ENCODE results near the gene FBXW8.

FBXW8 gene

DNA sequence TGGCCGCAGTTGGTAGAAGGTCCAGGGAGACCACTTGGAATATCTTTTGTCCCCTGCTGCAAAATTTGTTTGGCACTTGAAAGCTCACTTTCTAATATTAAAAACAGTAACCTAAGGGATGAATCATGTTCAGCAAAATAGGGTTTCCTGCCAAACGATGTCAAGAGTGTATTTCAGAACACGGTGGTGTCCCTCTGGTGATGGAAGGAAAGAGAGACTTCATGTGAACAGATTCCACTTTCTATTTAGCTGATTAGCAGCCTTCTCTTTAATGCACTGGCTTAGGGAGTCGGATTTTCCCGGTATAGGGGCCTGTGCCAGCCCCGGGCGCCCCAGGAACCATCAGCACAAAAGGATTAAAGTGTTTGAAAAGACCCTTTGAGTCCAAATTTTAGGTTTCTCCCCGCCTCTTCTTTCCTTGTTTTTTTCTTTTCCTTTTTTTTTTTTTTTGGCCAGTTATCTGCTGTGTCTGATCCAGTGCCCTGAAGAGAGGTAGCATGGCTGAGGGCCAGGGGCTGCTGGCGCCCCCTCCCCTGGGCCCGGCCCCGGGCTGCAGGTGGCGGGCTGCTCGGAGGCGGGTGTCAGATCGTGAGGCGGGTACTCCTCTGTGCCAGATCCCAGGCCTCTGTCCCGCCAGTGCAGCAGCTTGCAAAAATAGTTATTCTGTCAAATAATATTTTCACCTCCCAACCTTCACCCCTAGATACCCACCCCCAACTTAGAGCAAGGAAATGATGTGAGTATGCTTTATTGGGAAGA, 100.1 kb downstream of the FBXW8 start:
- DNase-seq (ENCODE audit: extremely low read depth, low read depth) = no peak
- TF ChIP-seq, protein P1, sequence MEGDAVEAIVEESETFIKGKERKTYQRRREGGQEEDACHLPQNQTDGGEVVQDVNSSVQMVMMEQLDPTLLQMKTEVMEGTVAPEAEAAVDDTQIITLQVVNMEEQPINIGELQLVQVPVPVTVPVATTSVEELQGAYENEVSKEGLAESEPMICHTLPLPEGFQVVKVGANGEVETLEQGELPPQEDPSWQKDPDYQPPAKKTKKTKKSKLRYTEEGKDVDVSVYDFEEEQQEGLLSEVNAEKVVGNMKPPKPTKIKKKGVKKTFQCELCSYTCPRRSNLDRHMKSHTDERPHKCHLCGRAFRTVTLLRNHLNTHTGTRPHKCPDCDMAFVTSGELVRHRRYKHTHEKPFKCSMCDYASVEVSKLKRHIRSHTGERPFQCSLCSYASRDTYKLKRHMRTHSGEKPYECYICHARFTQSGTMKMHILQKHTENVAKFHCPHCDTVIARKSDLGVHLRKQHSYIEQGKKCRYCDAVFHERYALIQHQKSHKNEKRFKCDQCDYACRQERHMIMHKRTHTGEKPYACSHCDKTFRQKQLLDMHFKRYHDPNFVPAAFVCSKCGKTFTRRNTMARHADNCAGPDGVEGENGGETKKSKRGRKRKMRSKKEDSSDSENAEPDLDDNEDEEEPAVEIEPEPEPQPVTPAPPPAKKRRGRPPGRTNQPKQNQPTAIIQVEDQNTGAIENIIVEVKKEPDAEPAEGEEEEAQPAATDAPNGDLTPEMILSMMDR (IDR thresholded peaks at IDR 0.05; ENCODE audit: low read depth, low read length) = no peak

- DNase-seq (ENCODE audit: extremely low read depth, low read depth) = no peak
- TF ChIP-seq, protein P1 (IDR thresholded peaks at IDR 0.05; ENCODE audit: low read depth, low read length) = no peak
Measured at GRCh38 chr12:117011988-117012805, 101.4 kb downstream of the FBXW8 start.

DNA sequence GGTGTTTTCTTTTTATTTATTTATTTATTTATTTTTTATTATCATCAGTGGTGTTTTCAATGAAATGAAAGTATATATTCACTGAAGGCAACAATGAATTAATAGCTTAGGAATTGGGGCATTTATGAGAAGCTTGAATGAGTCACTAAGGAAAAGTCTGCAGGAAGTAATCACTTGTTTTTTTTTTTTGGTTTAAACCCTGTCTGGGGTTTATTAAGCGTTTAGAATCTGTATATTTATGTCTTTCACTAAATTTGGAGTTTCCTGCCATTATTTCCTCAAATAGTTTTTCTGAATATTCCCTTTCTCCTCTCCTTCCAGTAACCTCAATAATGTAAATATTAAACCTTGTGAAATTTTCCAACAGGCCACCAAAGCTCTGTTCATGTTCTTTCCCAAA, 103.0 kb downstream of the FBXW8 start:
- TF ChIP-seq, protein P1 (IDR thresholded peaks at IDR 0.05; ENCODE audit: low read depth, low read length) = no peak
- DNase-seq (ENCODE audit: extremely low read depth, low read depth) = no peak

- DNase-seq (ENCODE audit: extremely low read depth, low read depth) = no peak
- TF ChIP-seq, protein P1 (IDR thresholded peaks at IDR 0.05; ENCODE audit: low read depth, low read length) = no peak
Measured at GRCh38 chr12:117014342-117014887, 103.7 kb downstream of the FBXW8 start.

GRCh38 chr12:117015811-117016210, 105.1 kb downstream of the FBXW8 start:
- TF ChIP-seq, protein P1 (IDR thresholded peaks at IDR 0.05; ENCODE audit: low read depth, low read length) = no peak
- no peak for DNase-seq (ENCODE audit: extremely low read depth, low read depth)

DNA sequence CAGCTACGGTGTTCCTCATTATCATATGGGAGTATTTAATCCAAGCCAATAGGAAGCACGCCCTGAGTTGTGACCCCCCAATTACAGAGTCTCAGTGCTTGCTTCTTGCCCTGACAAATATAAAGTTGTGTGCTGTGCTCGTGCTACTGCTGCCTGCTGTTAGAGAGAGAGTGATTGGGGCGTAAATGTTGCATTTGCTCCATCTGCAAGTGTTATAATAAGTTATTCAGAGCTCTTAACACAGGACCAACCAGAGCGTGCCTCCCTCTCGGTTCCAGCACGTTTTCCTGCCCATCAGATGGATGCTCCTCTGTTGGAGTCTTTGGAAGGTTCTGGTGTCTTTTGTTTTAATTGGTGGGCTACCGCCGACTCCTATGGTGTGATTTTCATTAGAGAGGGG, 107.1 kb downstream of the FBXW8 start:
- no peak for DNase-seq (ENCODE audit: extremely low read depth, low read depth)
- TF ChIP-seq, protein P1 (IDR thresholded peaks at IDR 0.05; ENCODE audit: low read depth, low read length) = no peak

- TF ChIP-seq, protein P1 (IDR thresholded peaks at IDR 0.05; ENCODE audit: low read depth, low read length) = no peak
- no peak for DNase-seq (ENCODE audit: extremely low read depth, low read depth)
Measured at GRCh38 chr12:117018276-117018675, 107.5 kb downstream of the FBXW8 start.
